Dedifferentiated amniotic fluid mesenchymal stem cell (primary cell): ENCODE results near the gene PIK3R2.
"Not testable (repeated sequence)": the region's sequence is repeated elsewhere in the genome, so short reads cannot be mapped to it uniquely, and the experiment has no call there.

Experiments used
- DNase-seq: peaks from one replicate; pipeline ENCODE4 v3.0.0-alpha.2; 2016; ENCODE audit errors: extremely low spot score

The PIK3R2 gene

DNA sequence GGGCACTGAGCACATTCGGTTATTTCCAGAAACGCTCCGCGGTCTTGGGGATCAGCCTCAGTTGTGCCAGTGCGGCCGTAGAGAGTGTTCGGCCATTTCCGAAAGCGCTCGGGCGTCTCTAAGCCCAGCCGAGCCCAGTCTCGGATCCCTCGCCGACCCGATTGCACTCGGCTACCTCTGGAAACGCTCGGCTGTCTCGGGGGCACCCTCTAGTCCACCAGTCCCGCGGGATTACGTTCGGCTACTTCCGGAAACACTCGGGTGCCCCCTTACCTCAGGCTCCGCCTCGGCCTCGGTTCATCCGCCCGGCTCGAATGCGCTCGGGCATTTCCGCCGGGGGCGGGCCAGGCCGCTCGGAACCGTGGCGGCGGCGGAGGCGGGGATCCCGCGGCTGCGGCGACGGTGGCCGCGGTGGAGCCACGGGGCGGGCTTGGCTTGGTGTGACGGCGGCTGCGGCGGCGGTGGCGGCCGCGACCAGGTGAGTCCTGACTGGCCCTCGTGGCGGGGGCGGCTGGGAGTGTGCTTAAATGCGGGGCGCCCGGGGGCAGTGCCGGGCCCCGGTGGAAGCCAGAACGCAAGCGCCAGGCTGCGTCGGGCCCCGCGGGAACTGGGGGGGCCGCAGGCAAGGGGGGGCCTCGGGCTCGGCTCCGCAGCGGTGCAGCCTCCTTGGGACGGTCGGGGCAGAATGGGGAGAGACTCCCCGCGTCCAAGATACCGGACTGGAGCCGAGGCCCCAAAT, at the start of gene PIK3R2:
TSS of gene PIK3R2 (plus strand) at position 347 of the 739 bp plus-strand sequence. CDS start 2,717 bp downstream, outside the sequence.
- peak; percentile 99 for DNase-seq

- no peak for DNase-seq
These were observed 48.2 kb upstream of the PIK3R2 start for GRCh38 chr19:18104793-18105131.

DNA sequence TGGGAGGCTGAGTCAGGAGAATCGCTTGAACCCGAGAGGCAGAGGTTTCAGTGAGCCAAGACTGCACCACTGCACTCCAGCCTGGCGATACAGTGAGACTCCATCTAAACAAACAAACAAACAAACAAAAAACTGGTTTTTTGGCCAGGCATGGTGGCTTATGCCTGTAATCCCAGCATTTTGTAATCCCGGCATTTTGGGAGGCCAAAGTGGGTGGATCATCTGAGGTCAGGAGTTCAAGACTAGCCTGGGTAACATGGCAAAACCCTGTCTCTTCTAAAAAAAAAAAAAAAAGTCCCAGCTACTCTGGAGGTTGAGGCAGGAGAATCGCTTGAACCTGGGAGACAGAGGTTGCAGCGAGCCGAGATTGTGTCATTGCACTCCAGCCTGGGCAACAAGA, 47.7 kb upstream of the PIK3R2 start:
- DNase-seq: not testable (repeated sequence)

DNA sequence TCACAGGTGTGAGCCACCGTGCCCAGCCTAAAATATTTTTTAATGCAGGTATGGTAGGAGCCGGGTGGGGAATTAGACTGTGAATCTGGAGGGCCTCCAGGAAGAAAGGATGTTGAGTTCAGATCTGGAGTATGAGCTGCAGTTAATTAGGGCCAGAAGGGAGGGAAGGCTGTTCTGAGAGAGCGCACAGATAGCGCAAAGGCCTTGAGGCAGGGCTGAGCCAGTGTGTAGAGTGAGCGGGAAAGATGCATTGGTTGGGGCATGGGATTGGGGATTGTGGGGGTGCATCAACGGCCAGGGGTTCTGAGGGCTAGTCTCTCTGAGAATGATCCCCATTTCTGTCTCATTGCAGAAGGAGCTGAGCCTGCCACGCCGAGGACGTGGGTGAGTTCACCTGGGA, 45.7 kb upstream of the PIK3R2 start:
- no peak for DNase-seq

DNA sequence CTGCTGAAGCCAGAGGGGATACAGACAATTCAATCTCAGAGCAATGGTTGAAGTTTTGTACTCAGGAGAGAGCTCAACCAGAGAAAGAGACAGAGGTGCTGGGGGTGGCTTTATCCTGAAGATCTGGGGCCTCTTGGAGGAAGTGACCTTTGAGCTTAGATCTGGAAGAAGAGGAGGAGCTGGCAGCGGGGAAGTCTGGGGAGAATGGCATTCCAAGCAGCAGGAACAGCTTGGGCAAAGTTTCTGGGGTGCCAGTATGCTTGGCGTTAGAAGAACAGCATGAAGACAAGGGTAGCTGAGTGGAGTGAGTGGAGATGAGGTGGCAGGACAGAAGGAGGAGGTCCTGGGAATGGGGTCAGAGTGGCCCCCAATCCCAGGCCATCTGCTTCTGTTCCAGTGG, 44.1 kb upstream of the PIK3R2 start:
- no peak for DNase-seq

- no peak for DNase-seq
These were observed 43.6 kb upstream of the PIK3R2 start for GRCh38 chr19:18109341-18109732.

GRCh38 chr19:18109733-18110608, 43.0 kb upstream of the PIK3R2 start:
- no peak for DNase-seq

DNA sequence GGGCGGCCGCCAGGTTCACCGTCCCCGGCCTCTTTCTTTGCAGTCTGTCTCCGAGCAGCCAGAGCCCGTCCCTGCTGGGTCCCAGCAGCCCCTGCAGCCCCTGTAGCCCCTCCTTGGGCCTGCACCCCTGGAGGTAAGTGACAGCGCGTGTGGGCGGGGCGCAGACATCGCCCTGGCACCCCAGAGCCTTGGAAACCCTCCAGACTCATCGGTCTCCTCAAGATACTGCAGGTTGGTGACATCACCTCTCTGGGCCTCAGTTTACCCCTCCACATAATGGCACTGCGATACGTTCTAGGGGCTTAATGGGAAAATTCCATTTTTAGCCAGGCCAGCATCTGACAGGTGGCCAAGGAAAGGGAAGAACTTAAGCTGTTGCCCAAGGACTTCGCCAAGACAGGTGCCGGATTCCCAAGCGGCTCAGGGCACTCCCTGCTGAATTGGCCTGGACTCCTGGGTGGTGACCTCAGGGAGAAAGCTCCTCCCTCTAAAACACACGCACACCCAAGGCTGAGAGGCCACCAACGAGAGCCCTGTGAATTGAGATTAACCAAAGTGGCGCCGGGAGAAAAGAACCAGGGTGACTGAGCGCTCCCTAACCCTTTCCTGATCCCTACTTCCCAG, 42.2 kb upstream of the PIK3R2 start:
- no peak for DNase-seq

DNA sequence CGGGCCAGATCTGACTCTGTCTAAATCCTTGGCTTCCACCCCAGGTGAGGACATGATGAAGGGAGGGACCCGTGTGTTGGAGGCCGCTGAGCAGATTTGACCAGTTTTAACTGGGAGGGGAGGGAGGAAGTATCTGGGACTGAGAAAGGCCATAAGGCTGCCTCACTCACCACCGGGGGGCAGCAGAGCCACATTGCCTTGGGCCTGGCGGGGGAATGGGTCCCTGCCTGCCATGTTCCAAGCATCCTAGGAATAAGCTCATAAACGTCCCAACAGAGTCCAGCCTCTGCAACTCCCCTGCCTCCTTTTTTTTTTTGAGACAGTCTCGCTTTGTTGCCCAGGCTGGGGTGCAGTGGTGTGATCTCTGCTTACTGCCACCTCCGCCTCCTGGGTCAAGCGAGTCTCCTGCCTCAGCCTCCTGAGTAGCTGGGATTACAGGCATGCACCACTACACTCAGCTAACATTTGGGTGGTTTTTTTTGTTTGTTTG, 39.9 kb upstream of the PIK3R2 start:
- DNase-seq: peak; percentile 68

- DNase-seq: no peak
These were observed 39.1 kb upstream of the PIK3R2 start for GRCh38 chr19:18113827-18114226.

- DNase-seq: no peak
These were observed 38.5 kb upstream of the PIK3R2 start for GRCh38 chr19:18114483-18114882.

- no peak for DNase-seq
These were observed 35.6 kb upstream of the PIK3R2 start for GRCh38 chr19:18117364-18117691.

DNA sequence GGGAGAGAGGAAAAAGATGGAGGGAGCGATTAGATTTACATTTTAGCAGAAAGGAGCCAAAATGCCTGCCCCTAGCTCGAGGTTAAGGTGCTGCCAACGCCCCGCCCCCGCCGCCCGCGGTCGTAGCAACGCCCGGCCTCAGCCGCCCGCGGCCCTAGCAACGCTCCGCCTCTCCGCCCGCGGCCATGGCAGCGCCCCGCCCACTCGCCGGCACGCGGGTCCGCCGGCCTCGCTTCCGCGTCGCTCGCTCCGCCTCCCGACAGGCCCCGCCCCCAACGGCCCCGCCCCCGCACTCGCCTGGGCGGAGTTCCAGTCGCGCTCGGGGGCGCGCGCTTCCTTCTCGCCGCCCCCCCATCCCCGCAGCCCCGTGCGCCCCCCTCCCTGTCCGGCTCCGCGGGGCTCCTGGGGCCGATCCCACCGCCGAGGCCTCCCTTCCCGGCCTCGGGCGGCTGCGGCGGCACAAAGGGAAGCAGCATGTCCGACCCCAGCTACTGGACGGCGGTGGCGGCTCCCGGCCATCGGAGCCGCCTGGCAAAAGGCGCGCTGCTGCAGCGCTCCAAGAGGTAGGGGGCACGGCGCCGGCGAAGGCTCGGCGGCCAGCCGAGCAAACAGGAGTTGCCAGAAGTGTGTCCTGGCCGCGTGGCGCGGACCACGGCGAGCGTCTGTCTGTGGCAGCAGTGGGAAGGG, 35.1 kb upstream of the PIK3R2 start:
- peak; percentile 64 for DNase-seq

GRCh38 chr19:18118420-18119012, 34.4 kb upstream of the PIK3R2 start:
- DNase-seq: no peak

- DNase-seq: no peak
These were observed 33.8 kb upstream of the PIK3R2 start for GRCh38 chr19:18119013-18119716.

DNA sequence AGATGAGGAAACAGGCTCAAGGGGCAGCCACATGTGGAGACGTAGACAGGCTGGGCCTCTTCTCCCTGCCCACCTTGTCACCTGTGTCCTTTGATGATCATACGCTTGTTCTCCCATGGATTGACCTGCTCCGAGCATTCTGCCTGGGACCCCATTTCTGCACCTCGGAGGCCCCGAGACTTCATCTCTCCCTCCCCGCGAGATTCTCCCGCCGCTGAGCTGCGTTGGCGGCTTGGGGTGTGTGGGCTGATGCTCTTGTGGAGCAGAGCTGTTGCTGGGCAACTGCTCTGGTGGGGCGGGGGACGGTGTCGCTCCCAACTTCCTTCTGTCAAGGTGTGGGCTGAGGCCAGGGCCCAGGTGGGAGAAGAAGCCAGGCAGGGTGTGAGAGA, 33.3 kb upstream of the PIK3R2 start:
- DNase-seq: no peak

- no peak for DNase-seq
These were observed 32.8 kb upstream of the PIK3R2 start for GRCh38 chr19:18120127-18120526.

DNA sequence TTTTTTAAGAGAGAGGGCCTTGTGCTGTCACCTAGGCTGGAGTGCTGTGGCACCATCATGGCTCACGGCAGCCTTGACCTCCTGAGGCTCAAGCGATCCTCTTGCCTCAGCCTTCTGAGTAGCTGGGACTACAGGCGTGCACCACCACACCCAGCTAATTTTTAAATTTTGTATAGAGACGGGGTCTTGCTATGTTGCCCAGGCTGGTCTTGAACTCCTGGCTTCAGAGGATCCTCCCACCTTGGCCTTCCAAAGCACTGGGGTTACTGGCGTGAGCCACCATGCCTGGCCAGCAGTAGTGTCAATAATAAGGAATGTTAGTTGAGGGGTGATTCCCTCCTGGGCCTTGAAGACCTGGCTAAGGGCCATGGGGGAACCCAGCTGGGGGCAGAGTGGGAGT, 31.8 kb upstream of the PIK3R2 start:
- DNase-seq: no peak

DNA sequence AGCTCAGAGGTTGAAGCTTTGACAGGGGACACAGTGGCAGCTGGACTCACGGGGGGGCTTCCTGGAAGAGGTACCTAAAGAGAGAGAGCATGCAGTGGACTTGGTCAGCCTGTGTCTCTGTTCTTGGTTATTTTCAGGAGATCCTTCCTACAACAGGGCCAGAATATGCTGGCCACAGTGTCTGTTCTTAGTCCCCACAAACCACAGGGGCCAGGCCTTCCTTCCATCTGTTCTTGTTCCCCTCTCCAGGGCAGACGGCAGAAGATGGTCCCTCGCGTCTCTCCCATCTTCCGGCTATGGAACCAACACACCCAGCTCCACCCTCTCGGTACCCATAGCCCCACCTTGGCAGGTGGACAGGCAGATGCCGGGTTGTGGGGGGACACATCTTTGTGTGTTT, 30.5 kb upstream of the PIK3R2 start:
- no peak for DNase-seq

DNA sequence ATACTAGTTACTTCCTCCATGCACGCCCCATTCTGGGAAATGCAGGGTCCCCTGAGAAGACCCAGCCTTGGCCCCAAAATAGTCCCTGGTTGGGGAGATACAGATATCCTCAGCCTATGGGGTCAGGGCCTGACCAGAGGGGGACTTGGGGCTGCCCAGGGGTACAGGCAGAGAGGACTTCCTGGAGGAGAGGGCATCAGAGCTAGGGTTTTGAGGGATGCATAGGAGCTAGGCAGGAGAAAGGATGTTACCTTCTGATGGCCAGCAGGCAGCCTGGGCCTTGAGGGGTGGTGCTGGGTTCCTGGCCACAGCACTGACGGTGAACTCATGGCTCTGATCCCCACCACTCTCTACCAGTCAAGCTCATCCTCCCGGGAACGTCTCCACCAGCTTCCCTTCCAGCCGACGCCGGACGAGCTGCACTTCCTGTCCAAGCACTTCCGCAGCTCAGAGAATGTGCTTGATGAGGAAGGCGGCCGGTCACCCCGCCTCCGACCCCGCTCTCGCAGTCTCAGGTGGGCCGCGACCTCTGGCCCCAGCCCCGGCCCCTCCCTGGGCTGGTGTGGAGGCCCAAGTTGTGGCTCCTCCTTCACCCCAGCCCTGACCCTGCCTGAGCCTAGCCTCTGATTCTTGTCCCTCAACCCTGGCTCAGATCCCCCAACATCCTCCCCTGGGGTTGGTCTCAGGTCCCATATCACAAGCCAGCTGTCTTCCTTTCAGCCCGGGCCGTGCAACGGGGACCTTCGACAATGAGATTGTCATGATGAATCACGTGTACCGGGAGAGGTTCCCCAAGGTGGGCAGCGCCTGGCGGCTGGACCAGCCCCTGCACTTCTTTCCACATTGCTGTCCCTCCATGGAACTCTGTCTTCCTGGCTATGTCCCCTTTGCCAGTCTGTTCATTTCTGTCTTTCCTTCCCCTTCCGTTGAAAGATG, 29.8 kb upstream of the PIK3R2 start:
- no peak for DNase-seq
